Stimulated activated naive CD8-positive, alpha-beta T cell treated with anti-CD3 and anti-CD28 coated beads, Interleukin-15, Interleukin-2, amounts not matched to agents 100 ng/mL and 50 ng/mL, for 24 hours (primary cell): ENCODE measurements around the gene ACKR4.
A peak's percentile ranks its signal among the peaks of the same experiment; 100 is the strongest.
"Not testable (repeated sequence)": the region's sequence is repeated elsewhere in the genome, so short reads cannot be mapped to it uniquely, and the experiment has no call there.

ENCODE experiments used
- H3K27ac Mint-ChIP-seq: one replicate; pipeline ENCODE4 v1.8.0; 2021; ENCODE audit warnings: mild to moderate bottlenecking, mixed read lengths
- H3K27me3 Mint-ChIP-seq: one replicate; pipeline ENCODE4 v1.8.0; 2021; ENCODE audit warnings: mixed read lengths
- H3K36me3 Mint-ChIP-seq: one replicate; pipeline ENCODE4 v1.8.0; 2021; ENCODE audit warnings: low read depth, mixed read lengths
- H3K4me1 Mint-ChIP-seq: one replicate; pipeline ENCODE4 v1.8.0; 2021; ENCODE audit warnings: low read depth, mixed read lengths
- H3K4me3 Mint-ChIP-seq: one replicate; pipeline ENCODE4 v1.8.0; 2021; ENCODE audit warnings: mild to moderate bottlenecking, mixed read lengths
- H3K9me3 Mint-ChIP-seq: one replicate; pipeline ENCODE4 v1.8.0; 2021; ENCODE audit warnings: mixed read lengths

Gene ACKR4

GRCh38 chr3:132596816-132597433, at the start of gene ACKR4:
TSS of gene ACKR4 (plus strand) at chr3:132597270. CDS start at chr3:132600398, 3,128 bp downstream.
- peaks cover 5% of the 10 kb centered on the region for H3K4me1 Mint-ChIP-seq
- no peak within 1 kb of the TSS for H3K4me3 Mint-ChIP-seq
- H3K27ac Mint-ChIP-seq, result peak within 1 kb of the TSS; percentile 36
- H3K27me3 Mint-ChIP-seq, result no peaks in the 10 kb centered on the region
- H3K9me3 Mint-ChIP-seq, result no peaks in the 10 kb centered on the region
- peaks cover 41% of the 10 kb centered on the region for H3K36me3 Mint-ChIP-seq

DNA sequence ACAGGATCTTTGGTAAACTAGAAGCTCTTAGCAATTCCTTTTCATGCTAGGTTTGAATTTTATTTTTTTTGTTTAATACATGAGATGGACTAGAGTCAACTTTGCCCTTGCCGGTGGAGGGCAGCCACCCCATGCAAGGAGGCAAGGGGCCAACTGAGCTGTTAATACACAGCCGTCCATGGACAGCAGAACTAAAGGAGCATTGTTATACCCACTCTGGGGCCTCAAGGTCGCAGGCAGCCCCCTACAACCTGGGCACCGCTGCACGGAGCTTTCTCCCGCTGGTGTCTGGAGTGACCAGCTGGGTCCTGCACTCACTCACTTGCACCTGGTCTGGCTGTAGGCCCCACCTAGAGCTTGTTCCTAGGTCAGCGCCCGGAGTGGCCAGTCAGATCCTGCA, 47.9 kb upstream of the ACKR4 start:
- H3K27me3 Mint-ChIP-seq, result no peaks in the 10 kb centered on the region
- H3K9me3 Mint-ChIP-seq, result peaks cover 4% of the 10 kb centered on the region
- peaks cover 67% of the 10 kb centered on the region for H3K4me1 Mint-ChIP-seq
- peaks cover 8% of the 10 kb centered on the region for H3K36me3 Mint-ChIP-seq
- H3K4me3 Mint-ChIP-seq, result no peak overlapping the region
- H3K27ac Mint-ChIP-seq, result peak overlapping the region; percentile 96

DNA sequence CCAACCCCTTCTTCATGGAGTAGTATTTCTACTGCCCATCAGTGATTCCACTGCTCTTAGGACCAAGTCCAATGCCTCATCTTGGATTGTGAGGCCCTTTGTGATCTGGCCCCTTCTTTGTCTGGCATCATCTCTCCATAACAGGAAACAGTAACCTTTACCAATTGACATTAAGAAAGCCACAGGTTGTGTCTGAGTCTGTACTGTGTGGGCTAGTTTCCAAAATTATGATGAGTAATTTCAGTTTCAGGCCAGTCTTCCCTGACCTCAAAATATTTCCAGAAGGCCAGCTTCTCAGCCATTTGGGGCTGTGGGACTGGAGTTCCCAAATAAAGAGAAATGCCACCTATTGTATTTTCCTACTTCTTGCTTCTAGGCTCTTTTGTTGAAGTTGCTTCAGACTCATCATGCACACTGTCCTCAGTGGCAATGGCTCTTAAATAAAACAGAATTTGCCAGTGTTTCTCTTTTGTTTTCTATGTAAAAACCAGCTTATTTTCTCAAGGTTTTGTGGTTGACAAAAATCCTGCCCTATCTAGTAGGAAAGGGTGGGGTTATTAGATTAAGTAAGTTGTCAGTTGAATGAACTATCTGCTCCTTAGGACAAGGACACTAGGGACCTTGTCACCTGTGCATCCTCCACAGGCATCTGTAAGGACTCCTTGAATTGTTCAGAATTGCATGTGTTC, 47.0 kb upstream of the ACKR4 start:
- H3K9me3 Mint-ChIP-seq, result peaks cover 4% of the 10 kb centered on the region
- H3K36me3 Mint-ChIP-seq, result peaks cover 9% of the 10 kb centered on the region
- peak overlapping the region; percentile 65 for H3K4me3 Mint-ChIP-seq
- H3K4me1 Mint-ChIP-seq, result peaks cover 58% of the 10 kb centered on the region
- H3K27me3 Mint-ChIP-seq, result no peaks in the 10 kb centered on the region
- H3K27ac Mint-ChIP-seq, result peak overlapping the region; percentile 96

DNA sequence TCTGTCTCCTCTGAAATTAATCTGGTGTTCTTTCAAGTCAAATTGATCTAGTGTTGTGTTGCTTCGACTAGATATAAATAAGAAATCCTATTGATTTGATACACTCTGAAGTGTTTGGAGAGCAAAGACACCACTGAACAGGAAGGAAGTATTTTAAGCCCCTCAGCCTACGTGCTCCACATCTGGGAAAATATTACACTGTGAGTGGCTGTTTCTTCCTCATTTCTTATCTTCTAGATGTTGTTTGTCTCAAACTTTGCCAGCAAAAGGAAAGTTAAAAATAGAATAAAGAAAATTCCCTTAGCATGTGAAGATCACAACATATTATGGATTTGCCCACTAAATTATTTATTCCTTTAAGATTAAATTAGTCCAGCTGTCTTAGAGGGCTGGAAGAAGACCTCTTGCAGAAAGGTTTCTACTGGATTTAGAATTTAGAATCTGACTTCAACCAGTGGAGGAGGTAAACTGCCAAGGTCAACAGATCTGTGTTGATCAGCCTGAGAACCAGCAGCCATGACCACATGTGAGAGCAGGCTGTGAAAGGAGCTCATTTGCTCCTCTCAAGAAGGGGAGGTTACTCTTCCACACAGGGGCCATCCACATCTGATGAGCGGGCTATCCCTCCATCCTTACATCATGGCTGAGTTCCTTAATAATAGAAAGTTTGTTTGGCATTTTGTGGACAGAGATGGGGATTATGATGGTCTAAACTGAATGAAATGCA, 46.3 kb upstream of the ACKR4 start:
- Mint-ChIP-seq H3K27ac (peak overlapping the region; percentile 96), H3K9me3 (peaks cover 4% of the 10 kb centered on the region), H3K4me3 (peak overlapping the region; percentile 65), H3K36me3 (peaks cover 9% of the 10 kb centered on the region), H3K27me3 (no peaks in the 10 kb centered on the region), H3K4me1 (peaks cover 52% of the 10 kb centered on the region)

DNA sequence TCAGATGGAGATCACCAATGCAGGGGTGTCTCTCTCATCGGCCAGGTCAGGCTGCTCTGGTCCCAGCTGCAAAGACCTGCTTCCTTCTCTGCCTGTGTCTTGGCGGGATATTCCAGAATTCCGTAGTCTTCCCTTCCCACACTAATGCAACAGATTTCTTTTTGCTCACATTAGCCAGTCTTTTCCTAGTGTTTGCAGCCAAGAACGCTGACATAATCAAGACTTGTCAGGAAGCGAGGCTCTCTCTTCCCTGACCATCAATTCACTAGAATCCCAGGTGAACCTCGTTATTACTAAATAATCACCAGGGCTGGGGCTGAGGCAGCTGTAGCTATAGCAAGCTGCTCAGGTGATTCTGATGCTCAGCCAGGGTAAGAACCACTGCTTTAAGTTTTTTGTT, 43.2 kb upstream of the ACKR4 start:
- Mint-ChIP-seq H3K9me3 (peaks cover 4% of the 10 kb centered on the region), H3K36me3 (peaks cover 22% of the 10 kb centered on the region), H3K27ac (no peak overlapping the region), H3K27me3 (no peaks in the 10 kb centered on the region), H3K4me3 (no peak overlapping the region), H3K4me1 (peaks cover 39% of the 10 kb centered on the region)

DNA sequence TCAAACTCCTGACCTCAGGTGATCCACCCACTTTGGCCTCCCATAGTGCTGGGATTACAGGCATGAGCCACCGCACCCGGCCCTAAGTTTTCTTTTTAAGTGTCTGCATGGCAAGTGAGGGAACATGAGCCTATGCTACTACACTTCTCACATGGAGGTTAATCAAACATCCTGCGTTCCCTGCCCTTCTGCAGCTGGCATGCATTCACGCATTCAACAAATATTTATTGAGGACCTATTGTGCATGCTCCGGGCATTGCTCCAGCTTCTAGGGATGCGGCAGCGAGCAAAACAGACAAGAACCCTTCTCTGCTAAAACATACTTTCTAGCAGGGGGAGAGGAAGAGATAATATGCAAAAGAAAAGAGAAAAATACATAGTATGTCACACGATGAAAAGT, 42.6 kb upstream of the ACKR4 start:
- no peak overlapping the region for H3K27ac Mint-ChIP-seq
- H3K9me3 Mint-ChIP-seq, result peaks cover 4% of the 10 kb centered on the region
- H3K4me1 Mint-ChIP-seq, result peaks cover 33% of the 10 kb centered on the region
- no peak overlapping the region for H3K4me3 Mint-ChIP-seq
- peaks cover 23% of the 10 kb centered on the region for H3K36me3 Mint-ChIP-seq
- H3K27me3 Mint-ChIP-seq, result no peaks in the 10 kb centered on the region

- H3K9me3 Mint-ChIP-seq, result no peaks in the 10 kb centered on the region
- H3K4me1 Mint-ChIP-seq, result peaks cover 23% of the 10 kb centered on the region
- H3K27ac Mint-ChIP-seq, result peak overlapping the region; percentile 65
- peaks cover 20% of the 10 kb centered on the region for H3K36me3 Mint-ChIP-seq
- no peak overlapping the region for H3K4me3 Mint-ChIP-seq
- H3K27me3 Mint-ChIP-seq, result no peaks in the 10 kb centered on the region
Measured at GRCh38 chr3:132555306-132556035, 41.6 kb upstream of the ACKR4 start.

GRCh38 chr3:132556036-132556386, 41.1 kb upstream of the ACKR4 start:
- not testable (repeated sequence) for H3K27me3 Mint-ChIP-seq, H3K9me3 Mint-ChIP-seq, H3K4me3 Mint-ChIP-seq
- Mint-ChIP-seq H3K27ac (peak overlapping the region; percentile 65), H3K36me3 (peaks cover 26% of the 10 kb centered on the region), H3K4me1 (peaks cover 17% of the 10 kb centered on the region)

GRCh38 chr3:132556508-132557159, 40.4 kb upstream of the ACKR4 start:
- no peak overlapping the region for H3K27ac Mint-ChIP-seq

DNA sequence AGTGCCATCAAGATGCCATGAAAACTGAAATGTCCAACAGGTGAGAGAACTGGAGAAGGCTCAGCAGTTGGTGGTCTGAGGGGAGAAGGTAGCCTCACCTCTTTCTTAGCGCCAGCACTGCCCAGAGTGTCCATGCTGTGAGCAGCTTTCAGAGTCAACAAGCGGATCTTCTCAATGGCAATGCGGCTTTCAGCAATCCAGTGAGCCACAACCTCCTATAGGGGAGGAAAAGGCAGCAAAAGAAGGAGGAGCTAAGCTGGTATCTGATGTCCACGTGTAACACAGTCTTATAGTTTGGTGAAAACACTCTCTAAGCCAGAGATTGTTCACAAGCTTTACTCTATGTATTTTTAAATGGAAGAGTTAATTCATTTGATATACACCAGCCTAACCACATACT, 36.1 kb upstream of the ACKR4 start:
- Mint-ChIP-seq H3K27me3 (no peaks in the 10 kb centered on the region), H3K9me3 (no peaks in the 10 kb centered on the region), H3K27ac (no peak overlapping the region), H3K4me1 (no peaks in the 10 kb centered on the region), H3K4me3 (no peak overlapping the region), H3K36me3 (peaks cover 54% of the 10 kb centered on the region)

More at GRCh38 chr3:132556508-132557159, 40.4 kb upstream of the ACKR4 start:
- Mint-ChIP-seq H3K27me3 (no peaks in the 10 kb centered on the region), H3K4me3 (no peak overlapping the region), H3K9me3 (no peaks in the 10 kb centered on the region), H3K4me1 (peaks cover 11% of the 10 kb centered on the region), H3K36me3 (peaks cover 30% of the 10 kb centered on the region)

DNA sequence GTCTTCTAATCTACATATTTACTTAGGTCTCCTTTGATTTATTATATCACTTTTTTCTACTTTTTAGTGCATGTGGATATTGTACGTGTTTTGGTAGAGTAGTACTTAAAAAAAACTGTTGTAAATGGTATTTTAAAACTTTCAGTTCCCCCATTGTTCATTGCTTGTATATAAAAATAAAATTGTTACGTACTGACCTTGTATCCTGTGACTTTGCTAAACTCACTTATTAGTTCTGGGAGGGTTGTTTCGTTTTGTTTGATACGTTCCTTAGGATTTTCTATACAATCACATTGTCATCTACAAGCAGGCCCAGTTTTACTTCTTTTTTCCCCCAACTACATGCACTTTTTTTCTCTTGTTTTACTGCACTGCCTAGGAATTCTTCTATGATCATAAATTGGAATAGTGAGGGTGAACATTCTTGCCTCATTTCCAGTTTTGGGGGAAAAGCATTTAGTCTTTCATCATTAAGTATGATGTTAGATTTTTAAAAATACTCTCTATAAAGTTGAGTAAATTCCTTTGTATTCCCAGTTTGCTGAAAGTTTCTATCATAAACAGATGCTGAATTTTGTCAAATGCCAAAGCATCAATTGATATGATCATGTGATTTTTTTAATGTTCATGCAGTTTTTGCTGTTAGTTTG, 33.5 kb upstream of the ACKR4 start:
- Mint-ChIP-seq H3K27me3 (no peaks in the 10 kb centered on the region), H3K4me3 (no peak overlapping the region), H3K4me1 (peaks cover 6% of the 10 kb centered on the region), H3K9me3 (no peaks in the 10 kb centered on the region), H3K27ac (no peak overlapping the region), H3K36me3 (peaks cover 51% of the 10 kb centered on the region)

DNA sequence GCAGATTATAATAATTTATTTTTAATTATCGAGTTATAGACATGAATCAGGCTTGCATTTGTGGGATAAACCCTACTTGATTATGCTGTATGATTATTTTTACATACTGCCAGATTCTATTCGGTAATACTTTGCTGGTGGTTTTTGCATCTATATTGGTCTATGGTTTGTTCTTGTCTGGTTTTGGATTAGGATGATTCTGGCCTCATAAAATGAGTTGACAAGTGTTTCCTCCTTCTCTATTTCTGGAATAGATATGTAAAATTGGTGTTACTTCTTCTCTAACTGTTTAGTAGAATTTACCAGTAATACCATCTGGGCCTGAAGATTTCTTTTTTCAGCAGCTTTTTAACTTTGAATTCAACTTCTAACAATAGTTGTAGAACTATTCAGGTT, 33.0 kb upstream of the ACKR4 start:
- Mint-ChIP-seq H3K4me1 (peaks cover 11% of the 10 kb centered on the region), H3K4me3 (no peak overlapping the region), H3K36me3 (peaks cover 52% of the 10 kb centered on the region), H3K27me3 (no peaks in the 10 kb centered on the region), H3K9me3 (no peaks in the 10 kb centered on the region), H3K27ac (no peak overlapping the region)

GRCh38 chr3:132568422-132568821, 28.6 kb upstream of the ACKR4 start:
- Mint-ChIP-seq H3K9me3 (peaks cover 5% of the 10 kb centered on the region), H3K36me3 (peaks cover 65% of the 10 kb centered on the region), H3K27ac (peak overlapping the region; percentile 67), H3K4me1 (peaks cover 25% of the 10 kb centered on the region), H3K27me3 (no peaks in the 10 kb centered on the region), H3K4me3 (no peak overlapping the region)

DNA sequence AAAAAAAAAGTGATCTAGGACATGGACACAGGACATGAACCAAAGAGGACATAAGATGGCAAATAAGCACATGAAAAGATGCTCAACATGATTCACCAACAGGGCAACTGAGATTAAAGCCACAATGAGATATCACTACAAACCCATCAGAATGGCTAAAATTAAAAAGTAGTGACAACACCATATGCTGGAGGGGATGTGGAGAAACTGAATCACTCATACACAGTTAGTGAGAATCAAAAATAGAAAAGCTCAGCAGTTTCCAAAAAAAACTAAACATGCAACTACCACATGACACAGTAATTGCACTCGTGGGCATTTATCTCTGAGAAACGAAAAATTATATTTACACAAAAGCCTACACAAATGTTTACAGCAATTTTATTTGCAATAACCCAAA, 27.9 kb upstream of the ACKR4 start:
- Mint-ChIP-seq H3K27ac (peak overlapping the region; percentile 67), H3K4me3 (peak overlapping the region; percentile 6), H3K36me3 (peaks cover 67% of the 10 kb centered on the region), H3K4me1 (peaks cover 25% of the 10 kb centered on the region), H3K9me3 (peaks cover 5% of the 10 kb centered on the region), H3K27me3 (no peaks in the 10 kb centered on the region)
